22Rv1 (cell line): ENCODE measurements around the gene PPP6R3.

Experiments used
- H3K27ac ChIP-seq: fragments of 450-650 bp; 2 replicates; pipeline ENCODE4 v1.5.1; 2017
- ZFX ChIP-seq: fragments of 450-650 bp; IDR thresholded peaks from 2 replicates; pipeline ENCODE4 v1.6.1; 2017; ENCODE audit warnings: antibody characterized with exemption, borderline replicate concordance
- TF ChIP-seq, protein P1 (sequence below): fragments of 450-650 bp; IDR thresholded peaks from 2 replicates; pipeline ENCODE4 v1.5.1; 2017; ENCODE audit warnings: mild to moderate bottlenecking

PPP6R3 gene, protein sequence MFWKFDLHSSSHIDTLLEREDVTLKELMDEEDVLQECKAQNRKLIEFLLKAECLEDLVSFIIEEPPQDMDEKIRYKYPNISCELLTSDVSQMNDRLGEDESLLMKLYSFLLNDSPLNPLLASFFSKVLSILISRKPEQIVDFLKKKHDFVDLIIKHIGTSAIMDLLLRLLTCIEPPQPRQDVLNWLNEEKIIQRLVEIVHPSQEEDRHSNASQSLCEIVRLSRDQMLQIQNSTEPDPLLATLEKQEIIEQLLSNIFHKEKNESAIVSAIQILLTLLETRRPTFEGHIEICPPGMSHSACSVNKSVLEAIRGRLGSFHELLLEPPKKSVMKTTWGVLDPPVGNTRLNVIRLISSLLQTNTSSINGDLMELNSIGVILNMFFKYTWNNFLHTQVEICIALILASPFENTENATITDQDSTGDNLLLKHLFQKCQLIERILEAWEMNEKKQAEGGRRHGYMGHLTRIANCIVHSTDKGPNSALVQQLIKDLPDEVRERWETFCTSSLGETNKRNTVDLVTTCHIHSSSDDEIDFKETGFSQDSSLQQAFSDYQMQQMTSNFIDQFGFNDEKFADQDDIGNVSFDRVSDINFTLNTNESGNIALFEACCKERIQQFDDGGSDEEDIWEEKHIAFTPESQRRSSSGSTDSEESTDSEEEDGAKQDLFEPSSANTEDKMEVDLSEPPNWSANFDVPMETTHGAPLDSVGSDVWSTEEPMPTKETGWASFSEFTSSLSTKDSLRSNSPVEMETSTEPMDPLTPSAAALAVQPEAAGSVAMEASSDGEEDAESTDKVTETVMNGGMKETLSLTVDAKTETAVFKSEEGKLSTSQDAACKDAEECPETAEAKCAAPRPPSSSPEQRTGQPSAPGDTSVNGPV

GRCh38 chr11:68460741-68461574 lies at the start of gene PPP6R3:
Gene PPP6R3 (plus strand): TSS chr11:68460752. CDS start chr11:68537665, 76,913 bp downstream.
- H3K27ac ChIP-seq, result peak within 1 kb of the TSS; percentile 79
- TF ChIP-seq, protein P1, sequence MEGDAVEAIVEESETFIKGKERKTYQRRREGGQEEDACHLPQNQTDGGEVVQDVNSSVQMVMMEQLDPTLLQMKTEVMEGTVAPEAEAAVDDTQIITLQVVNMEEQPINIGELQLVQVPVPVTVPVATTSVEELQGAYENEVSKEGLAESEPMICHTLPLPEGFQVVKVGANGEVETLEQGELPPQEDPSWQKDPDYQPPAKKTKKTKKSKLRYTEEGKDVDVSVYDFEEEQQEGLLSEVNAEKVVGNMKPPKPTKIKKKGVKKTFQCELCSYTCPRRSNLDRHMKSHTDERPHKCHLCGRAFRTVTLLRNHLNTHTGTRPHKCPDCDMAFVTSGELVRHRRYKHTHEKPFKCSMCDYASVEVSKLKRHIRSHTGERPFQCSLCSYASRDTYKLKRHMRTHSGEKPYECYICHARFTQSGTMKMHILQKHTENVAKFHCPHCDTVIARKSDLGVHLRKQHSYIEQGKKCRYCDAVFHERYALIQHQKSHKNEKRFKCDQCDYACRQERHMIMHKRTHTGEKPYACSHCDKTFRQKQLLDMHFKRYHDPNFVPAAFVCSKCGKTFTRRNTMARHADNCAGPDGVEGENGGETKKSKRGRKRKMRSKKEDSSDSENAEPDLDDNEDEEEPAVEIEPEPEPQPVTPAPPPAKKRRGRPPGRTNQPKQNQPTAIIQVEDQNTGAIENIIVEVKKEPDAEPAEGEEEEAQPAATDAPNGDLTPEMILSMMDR, result no peak
- no peak for TF ChIP-seq ZFX

- no peak overlapping the region for H3K27ac ChIP-seq
These were observed 49.0 kb upstream of the PPP6R3 start for GRCh38 chr11:68411501-68411991.

DNA sequence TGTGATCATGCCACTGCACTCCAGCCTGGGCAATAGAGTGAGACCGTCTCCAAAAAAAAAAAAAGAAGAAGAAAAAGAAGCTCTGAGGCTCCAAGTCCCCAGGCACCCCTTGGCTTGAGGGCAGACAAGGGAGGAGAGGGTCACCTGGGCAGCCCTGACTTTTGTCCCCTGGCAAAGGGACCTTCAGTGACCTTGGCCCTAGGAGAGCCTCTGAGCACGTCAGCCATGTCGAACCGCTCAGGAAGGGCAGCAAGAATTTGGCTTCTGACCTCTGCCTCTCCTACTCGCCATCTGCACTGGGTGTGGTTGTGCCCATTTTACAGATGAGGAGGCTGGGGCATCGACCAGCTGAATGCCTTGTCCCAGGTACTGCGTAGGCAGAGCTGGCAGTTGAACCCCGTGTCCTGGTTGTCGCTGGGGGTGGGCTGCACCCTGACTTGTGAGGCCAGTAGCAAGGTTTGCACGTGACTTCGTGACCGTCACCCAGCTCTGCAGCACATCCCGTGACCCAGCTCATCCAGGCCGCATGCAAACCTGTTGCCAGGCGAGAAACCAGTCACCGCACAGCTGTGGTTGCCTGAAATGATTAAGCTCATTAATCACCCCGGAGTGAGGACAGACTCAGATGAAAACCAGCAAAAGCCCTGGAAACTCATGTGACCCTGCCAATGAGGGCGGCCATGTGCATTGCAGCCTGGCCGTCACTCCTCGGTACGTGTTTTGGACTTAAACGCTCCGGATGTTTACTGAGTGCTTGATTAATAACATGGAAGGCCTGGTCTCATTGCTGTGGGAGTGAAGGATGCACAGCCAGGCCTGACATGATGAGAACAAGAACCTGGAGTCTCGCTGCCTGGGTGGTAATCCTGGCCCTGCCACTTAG lies 47.7 kb upstream of the PPP6R3 start:
- H3K27ac ChIP-seq, result no peak overlapping the region
- TF ChIP-seq, protein P1, result no peak
- no peak for TF ChIP-seq ZFX

More at GRCh38 chr11:68411501-68411991, 49.0 kb upstream of the PPP6R3 start:
- TF ChIP-seq, protein P1, result no peak
- no peak for TF ChIP-seq ZFX

DNA sequence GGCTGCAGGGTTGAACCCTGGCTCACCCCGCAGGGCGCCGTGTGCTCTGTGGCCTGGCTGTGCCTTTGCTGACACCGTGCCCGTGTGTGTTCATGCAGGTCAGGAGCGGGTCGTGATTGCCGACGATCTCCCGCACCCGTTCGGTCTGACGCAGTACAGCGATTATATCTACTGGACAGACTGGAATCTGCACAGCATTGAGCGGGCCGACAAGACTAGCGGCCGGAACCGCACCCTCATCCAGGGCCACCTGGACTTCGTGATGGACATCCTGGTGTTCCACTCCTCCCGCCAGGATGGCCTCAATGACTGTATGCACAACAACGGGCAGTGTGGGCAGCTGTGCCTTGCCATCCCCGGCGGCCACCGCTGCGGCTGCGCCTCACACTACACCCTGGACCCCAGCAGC lies 47.0 kb upstream of the PPP6R3 start:
- H3K27ac ChIP-seq, result no peak overlapping the region
- TF ChIP-seq, protein P1, result no peak
- no peak for TF ChIP-seq ZFX

GRCh38 chr11:68414496-68415221 lies 45.9 kb upstream of the PPP6R3 start:
- H3K27ac ChIP-seq, result no peak overlapping the region
- no peak for TF ChIP-seq ZFX
- TF ChIP-seq, protein P1, result no peak
